Gastroesophageal sphincter (tissue), 4 donors: ENCODE data around the gene MAPK7. TPM values are rescaled to one million over a fixed set of nuclear protein-coding genes. Genes with fewer than 3 reads are reported as not detected.
"Not testable (repeated sequence)": the region's sequence is repeated elsewhere in the genome, so short reads cannot be mapped to it uniquely, and the experiment has no call there.

Experiments
- ATAC-seq: fragments of 150-250 bp; one replicate; pipeline ENCODE4 v1.9.1; 2016; ENCODE audit warnings: mild to moderate bottlenecking, moderate library complexity
- H3K27ac ChIP-seq, 4 donors: fragments of 200-600 bp; sonication (generic) in 3 of 4; 1 replicate in 3 of 4; 2 replicates in 1 of 4; pipeline ENCODE4 v1.5.1; 2016 to 2019
- H3K27me3 ChIP-seq: fragments of 200-600 bp; sonication (generic); one replicate; pipeline ENCODE4 v1.5.1; 2019
- H3K36me3 ChIP-seq, 2 donors: fragments of 200-600 bp; sonication (generic); one replicate each; pipeline ENCODE4 v1.5.1; 2019; ENCODE audit warnings: control low read depth in 1 of 2
- H3K4me1 ChIP-seq, 3 donors: fragments of 200-600 bp; sonication (generic); 1 replicate in 2 of 3; 2 replicates in 1 of 3; pipeline ENCODE4 v1.5.1; 2016 to 2019; ENCODE audit warnings: control low read depth in 2 of 3
- H3K4me3 ChIP-seq, 2 donors: fragments of 200-600 bp; sonication (generic); one replicate each; pipeline ENCODE4 v1.5.1; 2019; ENCODE audit warnings: mild to moderate bottlenecking in 1 of 2, moderate library complexity in 1 of 2
- H3K9me3 ChIP-seq, 3 donors: fragments of 200-600 bp; sonication (generic); one replicate each; pipeline ENCODE4 v1.5.1; 2017 to 2019; ENCODE audit warnings: control low read depth in 2 of 3
- EP300 ChIP-seq: sonication (generic); formaldehyde crosslinking; IDR thresholded peaks from one replicate; pipeline ENCODE4 v1.6.1; 2017; ENCODE audit warnings: antibody characterized with exemption, mild to moderate bottlenecking
- POLR2A ChIP-seq, 2 donors: fragments of 450-650 bp; IDR thresholded peaks; one replicate each; pipeline ENCODE4 v1.6.1; 2017; ENCODE audit warnings: antibody characterized with exemption in 2 of 2, mild to moderate bottlenecking in 2 of 2, moderate library complexity in 1 of 2
- POLR2AphosphoS5 ChIP-seq: sonication (generic); formaldehyde crosslinking; IDR thresholded peaks from one replicate; pipeline ENCODE4 v1.6.1; 2017; ENCODE audit warnings: antibody characterized with exemption
- WGBS, 2 donors: methylation state at CpG; one replicate each; pipeline ENCODE4 v1.1.5; 2018; ENCODE audit warnings: low coverage in 1 of 2; 5-methylcytosine and 5-hydroxymethylcytosine counted together
- total RNA-seq, 4 donors: library from RNA; depleted of rRNA; stranded (reverse); fragments of >200 nt; gene quantifications; one replicate each; pipeline ENCODE4 v1.1.0, GENCODE V29; 2016
- TF ChIP-seq, protein P1 (sequence below), 4 experiments: fragments of 200-600 bp in 2 of 4; fragments of 450-650 bp in 2 of 4; sonication (generic) in 1 of 4; IDR thresholded peaks; one replicate each; pipeline ENCODE4 v1.5.1; 2017 to 2019; ENCODE audit warnings: antibody characterized with exemption in 4 of 4, mild to moderate bottlenecking in 2 of 4, moderate library complexity in 2 of 4

The MAPK7 gene
- total RNA-seq, 4 donors from 2014 or later = 11.7 to 43.0 (median 28.0) TPM

DNA sequence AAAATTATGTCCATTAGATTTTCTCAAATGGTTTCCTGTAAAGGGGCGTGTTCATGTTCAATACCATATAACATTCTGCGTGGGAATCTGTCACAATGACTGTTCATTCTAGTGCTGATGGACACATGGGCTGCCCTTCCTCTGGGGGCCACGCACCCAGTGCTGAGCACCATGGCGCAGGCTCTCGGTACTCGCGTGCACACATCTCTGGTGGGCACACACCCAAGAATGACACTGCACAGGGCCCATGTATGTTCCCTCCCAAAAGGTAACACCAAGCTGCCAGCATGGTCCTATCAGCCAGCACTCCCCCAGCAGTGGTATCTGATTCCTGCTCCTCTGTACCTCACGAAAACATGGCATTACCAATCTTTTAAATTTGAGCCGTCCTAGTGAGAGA is 29.5 kb upstream of the MAPK7 start:
- Histone ChIP-seq H3K27me3 (no peaks in the 10 kb centered on the region), H3K4me1 (peaks cover 3 to 41% (median 20%) of the 10 kb centered on the region in 3 donors), H3K27ac (no peak overlapping the region), H3K9me3 (no peaks in the 10 kb centered on the region), H3K4me3 (no peak overlapping the region), H3K36me3 (no peaks in the 10 kb centered on the region)
- ATAC-seq = no peak
- WGBS, 2 donors = 99 to 100% methylated on average over 2 to 4 of the region's 9 CpGs
- TF ChIP-seq POLR2AphosphoS5 = no peak
- no peak for TF ChIP-seq POLR2A (IDR thresholded peaks at IDR 0.05)
- TF ChIP-seq, protein P1, sequence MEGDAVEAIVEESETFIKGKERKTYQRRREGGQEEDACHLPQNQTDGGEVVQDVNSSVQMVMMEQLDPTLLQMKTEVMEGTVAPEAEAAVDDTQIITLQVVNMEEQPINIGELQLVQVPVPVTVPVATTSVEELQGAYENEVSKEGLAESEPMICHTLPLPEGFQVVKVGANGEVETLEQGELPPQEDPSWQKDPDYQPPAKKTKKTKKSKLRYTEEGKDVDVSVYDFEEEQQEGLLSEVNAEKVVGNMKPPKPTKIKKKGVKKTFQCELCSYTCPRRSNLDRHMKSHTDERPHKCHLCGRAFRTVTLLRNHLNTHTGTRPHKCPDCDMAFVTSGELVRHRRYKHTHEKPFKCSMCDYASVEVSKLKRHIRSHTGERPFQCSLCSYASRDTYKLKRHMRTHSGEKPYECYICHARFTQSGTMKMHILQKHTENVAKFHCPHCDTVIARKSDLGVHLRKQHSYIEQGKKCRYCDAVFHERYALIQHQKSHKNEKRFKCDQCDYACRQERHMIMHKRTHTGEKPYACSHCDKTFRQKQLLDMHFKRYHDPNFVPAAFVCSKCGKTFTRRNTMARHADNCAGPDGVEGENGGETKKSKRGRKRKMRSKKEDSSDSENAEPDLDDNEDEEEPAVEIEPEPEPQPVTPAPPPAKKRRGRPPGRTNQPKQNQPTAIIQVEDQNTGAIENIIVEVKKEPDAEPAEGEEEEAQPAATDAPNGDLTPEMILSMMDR (IDR thresholded peaks at IDR 0.05) = no peak
- no peak for TF ChIP-seq EP300

GRCh38 chr17:19353401-19353800 is 24.9 kb upstream of the MAPK7 start:
- not testable (repeated sequence) for ATAC-seq
- WGBS, 2 donors = 82 to 94% methylated on average over 2 to 10 of the region's 11 CpGs

GRCh38 chr17:19354748-19355147 is 23.6 kb upstream of the MAPK7 start:
- no peaks in the 10 kb centered on the region for H3K4me1 ChIP-seq
- H3K4me3 ChIP-seq = no peak overlapping the region
- no peaks in the 10 kb centered on the region for H3K9me3 ChIP-seq
- H3K27me3 ChIP-seq = no peaks in the 10 kb centered on the region
- no peak overlapping the region for H3K27ac ChIP-seq
- H3K36me3 ChIP-seq = peaks cover 0 to 26% of the 10 kb centered on the region in 2 donors
- ATAC-seq = no peak
- 88 to 90% methylated on average over 5 to 6 of the region's 6 CpGs for WGBS, 2 donors
- no peak for TF ChIP-seq POLR2AphosphoS5
- TF ChIP-seq POLR2A (IDR thresholded peaks at IDR 0.05) = no peak
- TF ChIP-seq EP300 = no peak
- TF ChIP-seq, protein P1 (IDR thresholded peaks at IDR 0.05) = no peak

More at GRCh38 chr17:19353401-19353800, 24.9 kb upstream of the MAPK7 start:
- H3K27me3 ChIP-seq, H3K9me3 ChIP-seq, H3K27ac ChIP-seq, H3K4me3 ChIP-seq, H3K4me1 ChIP-seq: not testable (repeated sequence)
- peaks cover 0 to 20% of the 10 kb centered on the region in 2 donors for H3K36me3 ChIP-seq

GRCh38 chr17:19357351-19357750 is 20.9 kb upstream of the MAPK7 start:
- no peaks in the 10 kb centered on the region for H3K27me3 ChIP-seq
- no peak for ATAC-seq

DNA sequence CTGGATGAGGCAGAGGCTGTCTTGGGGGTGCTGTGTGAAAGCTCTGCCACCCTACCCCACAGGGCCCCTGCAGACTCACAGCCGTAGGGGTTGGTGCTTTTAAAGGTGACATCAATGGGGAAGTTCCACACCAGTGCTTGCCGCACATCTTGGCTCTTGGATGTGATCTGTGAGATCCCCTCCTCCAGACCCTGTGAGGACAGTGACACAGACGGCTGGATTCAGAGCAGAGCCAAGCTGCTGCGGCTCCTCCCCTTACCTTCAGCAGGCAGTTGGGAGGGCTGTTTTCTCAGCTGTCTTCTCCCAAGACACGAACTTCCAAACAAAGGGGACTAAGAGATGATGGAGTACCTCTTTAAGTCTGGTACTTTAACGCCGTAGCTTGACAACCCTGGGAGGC is 20.5 kb upstream of the MAPK7 start:
- peaks cover 0 to 32% of the 10 kb centered on the region in 2 donors for H3K36me3 ChIP-seq
- 73 to 75% methylated on average over 5 to 7 of the region's 7 CpGs for WGBS, 2 donors
- no peak for ATAC-seq
- no peak overlapping the region for H3K27ac ChIP-seq
- peaks cover 0 to 13% (median 5%) of the 10 kb centered on the region in 3 donors for H3K4me1 ChIP-seq
- H3K9me3 ChIP-seq = no peaks in the 10 kb centered on the region
- TF ChIP-seq POLR2AphosphoS5 (no peak), POLR2A (IDR thresholded peaks at IDR 0.05) (no peak), EP300 (no peak)
- TF ChIP-seq, protein P1 (IDR thresholded peaks at IDR 0.05) = no peak
- no peaks in the 10 kb centered on the region for H3K27me3 ChIP-seq
- H3K4me3 ChIP-seq = no peak overlapping the region

More at GRCh38 chr17:19357351-19357750, 20.9 kb upstream of the MAPK7 start:
- no peak overlapping the region for H3K27ac ChIP-seq
- no peak for TF ChIP-seq EP300
- TF ChIP-seq, protein P1 (IDR thresholded peaks at IDR 0.05) = no peak
- no peak for TF ChIP-seq POLR2A (IDR thresholded peaks at IDR 0.05)
- no peak for TF ChIP-seq POLR2AphosphoS5
- no peaks in the 10 kb centered on the region for H3K9me3 ChIP-seq
- H3K36me3 ChIP-seq = peaks cover 0 to 32% of the 10 kb centered on the region in 2 donors
- peaks cover 0 to 13% (median 5%) of the 10 kb centered on the region in 3 donors for H3K4me1 ChIP-seq
- 86 to 89% methylated on average over 4 to 7 of the region's 7 CpGs for WGBS, 2 donors
- H3K4me3 ChIP-seq = no peak overlapping the region
